GM12878 (cell line): ENCODE measurements around the gene ZFAND2A. TPM values are rescaled to one million over a fixed set of nuclear protein-coding genes. Genes with fewer than 3 reads are reported as not detected.

ENCODE experiments used
- ATAC-seq: fragments of 200-7000 bp; cut with Tn5 transposase; 3 replicates; pipeline ENCODE4 v1.9.1; 2020; ENCODE audit warnings: mild to moderate bottlenecking, moderate library complexity
- BruUV-seq: library from RNA; stranded (reverse); fragments of 400-500 nt; replicated peaks from 2 replicates; lab custom pipeline; 2021; lab: Mats Ljungman, UMichigan
- CTCF ChIA-PET: fragments of 300-600 bp; sonication (Branson Sonifier 250); formaldehyde crosslinking; extraction: SDS; loops from one replicate; lab custom pipeline; 2021; ENCODE audit warnings: inconsistent platforms; lab: Yijun Ruan, JAX
- POLR2A ChIA-PET: fragments of 350-600 bp; formaldehyde crosslinking; extraction: SDS; loops from one replicate; lab custom pipeline; 2021; ENCODE audit warnings: inconsistent platforms; lab: Charles Lee
- RAD21 ChIA-PET: fragments of 300-600 bp; sonication (Branson Sonifier 250); formaldehyde crosslinking; loops from one replicate; lab custom pipeline; 2023; ENCODE audit warnings: antibody characterized with exemption; ENCODE audit not compliant: unreplicated experiment; lab: Charles Lee
- SMC1A ChIA-PET: fragments of 300-600 bp; sonication (Branson Sonifier 250); formaldehyde crosslinking; loops from one replicate; lab custom pipeline; 2023; ENCODE audit not compliant: unreplicated experiment, uncharacterized antibody; lab: Charles Lee
- DNase-seq: peaks from one replicate; pipeline ENCODE4 v3.0.0-alpha.2; 2011; ENCODE audit warnings: low read depth, low spot score
- FAIRE-seq: peaks from 3 replicates; lab custom pipeline; 2011; peaks lifted over from hg19 to GRCh38; lab: Jason Lieb, UNC
- H2AFZ ChIP-seq: 2 replicates; pipeline ENCODE4 v1.6.0; 2011; ENCODE audit warnings: low read depth, low read length, control low read depth; ENCODE audit not compliant: control insufficient read depth
- H3K27ac ChIP-seq: 2 replicates; pipeline ENCODE4 v1.5.1; 2011; ENCODE audit warnings: control low read depth; ENCODE audit not compliant: control insufficient read depth, insufficient read depth
- H3K27me3 ChIP-seq, 2 experiments: replicated peaks in 1 of 2; 2 replicates each; pipeline versions ENCODE4 v1.6.0 to v1.6.1; 2011; ENCODE audit warnings: low read length in 1 of 2; ENCODE audit not compliant: control insufficient read depth in 2 of 2, insufficient read depth in 2 of 2
- H3K36me3 ChIP-seq, 2 experiments: 2 replicates each; pipeline ENCODE4 v1.5.1; 2011; ENCODE audit warnings: low read length in 1 of 2; ENCODE audit not compliant: control insufficient read depth in 2 of 2, insufficient read depth in 2 of 2
- H3K4me1 ChIP-seq: 2 replicates; pipeline ENCODE4 v1.6.1; 2011; ENCODE audit warnings: mild to moderate bottlenecking, low read length, moderate library complexity, mixed read lengths; ENCODE audit not compliant: control insufficient read depth, insufficient read depth
- H3K4me2 ChIP-seq: 2 replicates; pipeline ENCODE4 v1.6.0; 2011; ENCODE audit warnings: control low read depth; ENCODE audit not compliant: control insufficient read depth, insufficient read depth
- H3K4me3 ChIP-seq: fragments of 200-600 bp; sonication (generic); 2 replicates; pipeline ENCODE4 v1.5.1; 2016
- H3K79me2 ChIP-seq: 2 replicates; pipeline ENCODE4 v1.6.0; 2011; ENCODE audit warnings: low read length; ENCODE audit not compliant: control insufficient read depth, insufficient read depth
- H3K9ac ChIP-seq: 2 replicates; pipeline ENCODE4 v1.8.0; 2011; ENCODE audit warnings: low read length, control low read depth, mixed read lengths; ENCODE audit not compliant: control insufficient read depth, insufficient read depth
- H3K9me3 ChIP-seq: replicated peaks from 3 replicates; pipeline ENCODE4 v1.5.1; 2011; ENCODE audit warnings: mild to moderate bottlenecking, low read length; ENCODE audit not compliant: control insufficient read depth, insufficient read depth
- H4K20me1 ChIP-seq: 2 replicates; pipeline ENCODE4 v1.6.0; 2011; ENCODE audit not compliant: control insufficient read depth, insufficient read depth
- CHD4 ChIP-seq: fragments of 200-600 bp; sonication (generic); IDR thresholded peaks from 2 replicates; pipeline ENCODE4 v1.6.1; 2016; ENCODE audit warnings: mild to moderate bottlenecking
- MTA2 ChIP-seq: fragments of 450-650 bp; IDR thresholded peaks from 2 replicates; pipeline ENCODE4 v1.6.1; 2016; ENCODE audit warnings: low read depth, mild to moderate bottlenecking, moderate library complexity
- MYB ChIP-seq: fragments of 150-350 bp; IDR thresholded peaks from 2 replicates; pipeline ENCODE4 v1.6.1; 2014; ENCODE audit warnings: mild to moderate bottlenecking, low read depth, low read length, borderline replicate concordance
- NRF1 ChIP-seq: conservative IDR thresholded peaks from 2 replicates; pipeline ENCODE4 v1.6.1; 2011; ENCODE audit warnings: mild to moderate bottlenecking, low read depth, low read length, improper control_type of control experiment
- PKNOX1 ChIP-seq: fragments of 450-650 bp; IDR thresholded peaks from 2 replicates; pipeline ENCODE4 v1.6.1; 2016; ENCODE audit warnings: mild to moderate bottlenecking
- STAT1 ChIP-seq: fragments of 450-650 bp; conservative IDR thresholded peaks from 2 replicates; pipeline ENCODE4 v1.6.1; 2014; ENCODE audit warnings: antibody characterized with exemption, mild to moderate bottlenecking
- STAT3 ChIP-seq: IDR thresholded peaks from 2 replicates; pipeline ENCODE4 v1.6.1; 2011; ENCODE audit warnings: low read depth, low read length, improper control_type of control experiment
- ZBTB33 ChIP-seq: fragments of 450-650 bp; IDR thresholded peaks from 2 replicates; pipeline ENCODE4 v1.6.1; 2017; ENCODE audit warnings: mild to moderate bottlenecking
- ZNF687 ChIP-seq: fragments of 450-650 bp; IDR thresholded peaks from 2 replicates; pipeline ENCODE4 v1.6.1; 2017; ENCODE audit warnings: mild to moderate bottlenecking, moderate library complexity
- ZSCAN29 ChIP-seq: fragments of 450-650 bp; IDR thresholded peaks from 2 replicates; pipeline ENCODE4 v1.6.1; 2017; ENCODE audit warnings: mild to moderate bottlenecking, moderate library complexity
- WGBS: methylation state at CpG from one replicate; pipeline ENCODE4 v1.1.6; 2016; ENCODE audit warnings: low lambda C conversion rate; ENCODE audit not compliant: insufficient replicate concordance, insufficient coverage; ENCODE audit errors: missing lambda C conversion rate; 5-methylcytosine and 5-hydroxymethylcytosine counted together
- in situ Hi-C: fragments of 300-500 bp; cut with MboI; formaldehyde crosslinking; loops from 9 replicates; pipeline ENCODE4 v1.14.3; 2018; ENCODE audit warnings: mixed read lengths
- intact Hi-C: fragments of 100-400 bp; cut with micrococcal nuclease; formaldehyde crosslinking; loops from one replicate; pipeline ENCODE4 v1.14.2; 2022; ENCODE audit not compliant: unreplicated experiment
- polyA plus RNA-seq, 11 experiments: library from polyadenylated mRNA; depleted of rRNA in 4 of 11; unstranded in 6 of 11; stranded (reverse) in 5 of 11; fragments of >200 nt; fragmentation: Nextera tagmentation in 4 of 11; fragmentation: Illumina TruSeq in 1 of 11; extraction: Ambion mirVana in 4 of 11; extraction: Trizol in 1 of 11; gene quantifications; 1 replicate in 1 of 11; 2 replicates in 10 of 11; pipeline versions ENCODE4 v1.2.1 to v1.2.3, GENCODE V29; 2011 to 2016; ENCODE audit warnings: inconsistent platforms in 2 of 11, missing spikeins in 2 of 11, low read depth in 1 of 11
- total RNA-seq, 4 experiments: library from RNA; depleted of rRNA in 3 of 4; stranded (reverse); fragments of >200 nt in 3 of 4; fragmentation: Illumina TruSeq in 1 of 4; extraction: Trizol in 1 of 4; gene quantifications; 2 replicates each; pipeline versions ENCODE4 v1.2.1 to v1.2.3, GENCODE V29; 2013 to 2021

ZFAND2A gene
- total and polyA plus RNA-seq, 10 of the 15 experiments (the other 5 are each of a cell fraction or from before 2014, with no cell fraction given): 14.8 to 39.9 (median 20.8) TPM

GRCh38 chr7:1172666-1173523 is 12.9 kb upstream of the ZFAND2A start:
- Histone ChIP-seq H3K27me3 (no peaks in the 10 kb centered on the region), H3K79me2 (peaks cover 1% of the 10 kb centered on the region; the same call in 1 of the 2 replicates), H3K9ac (no peak overlapping the region), H3K36me3 (no peaks in the 10 kb centered on the region), H2AFZ (no peak overlapping the region), H3K4me3 (no peak overlapping the region), H3K9me3 (no peaks in the 10 kb centered on the region; the same call in 2 of the 3 replicates), H3K4me2 (no peak overlapping the region), H4K20me1 (no peaks in the 10 kb centered on the region), H3K27ac (no peak overlapping the region), H3K4me1 (peaks cover 9% of the 10 kb centered on the region)
- WGBS: 69% methylated on average over 26 of the region's 27 CpGs
- ChIA-PET CTCF (interaction anchor here (0.7 to 5.8 kb wide), 6 partner anchors 10 to 179 kb away, joined by 3 to 115 read pairs (median 32); partner anchors contain the start of gene GPER1), RAD21 (interaction anchor here (1.4 kb wide), 1 partner anchor 243 kb away, joined by 3 read pairs; no protein-coding TSS in a partner anchor), POLR2A (interaction anchor here (1.5 kb wide), 1 partner anchor 179 kb away, joined by 4 read pairs; no protein-coding TSS in a partner anchor), SMC1A (interaction anchor here (1.0 to 5.1 kb wide), 6 partner anchors 21 to 179 kb away, joined by 3 to 35 read pairs (median 3); no protein-coding TSS in a partner anchor)
- ATAC-seq: no peak
- no TSS peak for BruUV-seq
- no peak for FAIRE-seq
- intact Hi-C loops: no loop called here
- in situ Hi-C loops: no loop called here
- no peak for DNase-seq
- TF ChIP-seq ZBTB33 (peak; percentile 83), PKNOX1 (peak; percentile 29; the same call in 1 of the 2 replicates), NRF1 (no peak), MYB (no peak), STAT1 (no peak), STAT3 (no peak), ZNF687 (peak; percentile 60; the same call in 1 of the 2 replicates), CHD4 (no peak), MTA2 (peak; percentile 42; the same call in 1 of the 2 replicates), ZSCAN29 (no peak)
